IPS-15b (cell line): ENCODE results near the gene TRPC1.

Experiments used
- H3K27me3 ChIP-seq: one replicate; pipeline ENCODE4 v1.6.1; 2013; ENCODE audit warnings: low read length; ENCODE audit not compliant: control insufficient read depth, insufficient read depth
- H3K36me3 ChIP-seq: one replicate; pipeline ENCODE4 v1.6.1; 2013; ENCODE audit warnings: low read length; ENCODE audit not compliant: control insufficient read depth, insufficient read depth
- H3K4me1 ChIP-seq: one replicate; pipeline ENCODE4 v1.6.1; 2013; ENCODE audit warnings: mild to moderate bottlenecking, low read length; ENCODE audit not compliant: control insufficient read depth, insufficient read depth
- H3K4me3 ChIP-seq: one replicate; pipeline ENCODE4 v1.5.1; 2013; ENCODE audit warnings: low read depth, low read length
- H3K9ac ChIP-seq: one replicate; pipeline ENCODE4 v1.6.1; 2013; ENCODE audit warnings: low read depth, mild to moderate bottlenecking, low read length
- H3K9me3 ChIP-seq: one replicate; pipeline ENCODE4 v1.6.1; 2013; ENCODE audit warnings: mild to moderate bottlenecking, low read length; ENCODE audit not compliant: control insufficient read depth, insufficient read depth

TRPC1 gene

GRCh38 chr3:142768338-142768737 lies 44.5 kb downstream of the TRPC1 start:
- no peak overlapping the region for H3K4me3 ChIP-seq
- H3K27me3 ChIP-seq, result no peaks in the 10 kb centered on the region
- no peaks in the 10 kb centered on the region for H3K4me1 ChIP-seq
- H3K9me3 ChIP-seq, result no peaks in the 10 kb centered on the region
- H3K9ac ChIP-seq, result no peak overlapping the region
- H3K36me3 ChIP-seq, result no peaks in the 10 kb centered on the region

GRCh38 chr3:142777927-142778326 lies 54.1 kb downstream of the TRPC1 start:
- Histone ChIP-seq H3K4me1 (no peaks in the 10 kb centered on the region), H3K36me3 (no peaks in the 10 kb centered on the region), H3K9me3 (no peaks in the 10 kb centered on the region), H3K4me3 (no peak overlapping the region), H3K27me3 (no peaks in the 10 kb centered on the region), H3K9ac (no peak overlapping the region)

GRCh38 chr3:142778541-142778940 lies 54.7 kb downstream of the TRPC1 start:
- Histone ChIP-seq H3K4me3 (no peak overlapping the region), H3K4me1 (no peaks in the 10 kb centered on the region), H3K27me3 (no peaks in the 10 kb centered on the region), H3K9me3 (no peaks in the 10 kb centered on the region), H3K9ac (no peak overlapping the region), H3K36me3 (no peaks in the 10 kb centered on the region)

GRCh38 chr3:142779591-142779990 lies 55.8 kb downstream of the TRPC1 start:
- Histone ChIP-seq H3K4me1 (no peaks in the 10 kb centered on the region), H3K9ac (no peak overlapping the region), H3K36me3 (no peaks in the 10 kb centered on the region), H3K4me3 (no peak overlapping the region), H3K27me3 (no peaks in the 10 kb centered on the region), H3K9me3 (no peaks in the 10 kb centered on the region)

- no peaks in the 10 kb centered on the region for H3K9me3 ChIP-seq
- H3K36me3 ChIP-seq, result no peaks in the 10 kb centered on the region
- H3K27me3 ChIP-seq, result no peaks in the 10 kb centered on the region
- H3K4me3 ChIP-seq, result no peak overlapping the region
- H3K9ac ChIP-seq, result no peak overlapping the region
- H3K4me1 ChIP-seq, result no peaks in the 10 kb centered on the region
These were observed 58.8 kb downstream of the TRPC1 start for GRCh38 chr3:142782616-142783015.

- Histone ChIP-seq H3K27me3 (no peaks in the 10 kb centered on the region), H3K4me3 (no peak overlapping the region), H3K36me3 (no peaks in the 10 kb centered on the region), H3K9me3 (no peaks in the 10 kb centered on the region), H3K4me1 (no peaks in the 10 kb centered on the region), H3K9ac (no peak overlapping the region)
These were observed 60.4 kb downstream of the TRPC1 start for GRCh38 chr3:142784228-142784627.

GRCh38 chr3:142785996-142786395 lies 62.2 kb downstream of the TRPC1 start:
- Histone ChIP-seq H3K4me3 (no peak overlapping the region), H3K27me3 (no peaks in the 10 kb centered on the region), H3K9me3 (no peaks in the 10 kb centered on the region), H3K4me1 (no peaks in the 10 kb centered on the region), H3K36me3 (no peaks in the 10 kb centered on the region), H3K9ac (no peak overlapping the region)

- Histone ChIP-seq H3K9me3 (no peaks in the 10 kb centered on the region), H3K27me3 (no peaks in the 10 kb centered on the region), H3K36me3 (no peaks in the 10 kb centered on the region), H3K4me3 (no peak overlapping the region), H3K9ac (no peak overlapping the region), H3K4me1 (no peaks in the 10 kb centered on the region)
These were observed 63.9 kb downstream of the TRPC1 start for GRCh38 chr3:142787719-142788118.

- Histone ChIP-seq H3K27me3 (no peaks in the 10 kb centered on the region), H3K36me3 (no peaks in the 10 kb centered on the region), H3K4me3 (no peak overlapping the region), H3K9me3 (no peaks in the 10 kb centered on the region), H3K9ac (no peak overlapping the region), H3K4me1 (peaks cover 8% of the 10 kb centered on the region)
These were observed 70.7 kb downstream of the TRPC1 start for GRCh38 chr3:142794508-142794907.

GRCh38 chr3:142795332-142795731 lies 71.5 kb downstream of the TRPC1 start:
- H3K27me3 ChIP-seq, result no peaks in the 10 kb centered on the region
- H3K9me3 ChIP-seq, result no peaks in the 10 kb centered on the region
- H3K4me3 ChIP-seq, result no peak overlapping the region
- H3K9ac ChIP-seq, result no peak overlapping the region
- peaks cover 8% of the 10 kb centered on the region for H3K4me1 ChIP-seq
- H3K36me3 ChIP-seq, result no peaks in the 10 kb centered on the region

- Histone ChIP-seq H3K4me1 (peaks cover 8% of the 10 kb centered on the region), H3K4me3 (no peak overlapping the region), H3K36me3 (no peaks in the 10 kb centered on the region), H3K27me3 (no peaks in the 10 kb centered on the region), H3K9ac (no peak overlapping the region), H3K9me3 (no peaks in the 10 kb centered on the region)
These were observed 73.0 kb downstream of the TRPC1 start for GRCh38 chr3:142796823-142797222.

GRCh38 chr3:142801746-142802145 lies 77.9 kb downstream of the TRPC1 start:
- no peaks in the 10 kb centered on the region for H3K27me3 ChIP-seq
- H3K36me3 ChIP-seq, result no peaks in the 10 kb centered on the region
- H3K4me3 ChIP-seq, result no peak overlapping the region
- H3K9ac ChIP-seq, result no peak overlapping the region
- no peaks in the 10 kb centered on the region for H3K4me1 ChIP-seq
- no peaks in the 10 kb centered on the region for H3K9me3 ChIP-seq

GRCh38 chr3:142802891-142803290 lies 79.1 kb downstream of the TRPC1 start:
- no peaks in the 10 kb centered on the region for H3K9me3 ChIP-seq
- no peak overlapping the region for H3K4me3 ChIP-seq
- H3K4me1 ChIP-seq, result no peaks in the 10 kb centered on the region
- no peaks in the 10 kb centered on the region for H3K36me3 ChIP-seq
- no peaks in the 10 kb centered on the region for H3K27me3 ChIP-seq
- no peak overlapping the region for H3K9ac ChIP-seq
